Lung (tissue), 12 donors: ENCODE results near the gene UBASH3B. TPM values are rescaled to one million over a fixed set of nuclear protein-coding genes. Genes with fewer than 3 reads are reported as not detected.

Experiments
- ATAC-seq: fragments of 200-7000 bp; cut with Tn5 transposase; one replicate; pipeline ENCODE4 v1.9.1; 2020; ENCODE audit warnings: moderate number of reproducible peaks; ENCODE audit not compliant: insufficient read depth, low FRiP score
- DNase-seq, 3 donors: peaks; one replicate each; pipeline ENCODE4 v3.0.0-alpha.2; 2013 to 2017
- H3K27ac ChIP-seq, 2 donors: one replicate each; pipeline ENCODE4 v1.5.1; 2013; ENCODE audit warnings: mild to moderate bottlenecking in 2 of 2, moderate library complexity in 2 of 2, control low read depth in 1 of 2, inconsistent platforms in 1 of 2, low read depth in 1 of 2, low read length in 1 of 2
- H3K27me3 ChIP-seq, 3 donors: one replicate each; pipeline ENCODE4 v1.5.1; 2013; ENCODE audit warnings: low read length in 2 of 3; ENCODE audit not compliant: control insufficient read depth in 3 of 3, insufficient read depth in 3 of 3
- H3K36me3 ChIP-seq, 4 donors: one replicate each; pipeline ENCODE4 v1.5.1; 2013; ENCODE audit warnings: low read length in 4 of 4, mild to moderate bottlenecking in 1 of 4, moderate library complexity in 1 of 4; ENCODE audit not compliant: control insufficient read depth in 4 of 4, insufficient read depth in 4 of 4
- H3K4me1 ChIP-seq, 5 donors: one replicate each; pipeline ENCODE4 v1.5.1; 2013; ENCODE audit warnings: low read length in 5 of 5, mild to moderate bottlenecking in 2 of 5, moderate library complexity in 1 of 5; ENCODE audit not compliant: control insufficient read depth in 5 of 5, insufficient read depth in 5 of 5
- H3K4me3 ChIP-seq: one replicate; pipeline ENCODE4 v1.5.1; 2013; ENCODE audit warnings: mild to moderate bottlenecking, control low read depth, moderate library complexity
- H3K9ac ChIP-seq, 2 donors: one replicate each; pipeline ENCODE4 v1.5.1; 2013; ENCODE audit warnings: low read length in 2 of 2, control low read depth in 1 of 2; ENCODE audit not compliant: insufficient read depth in 1 of 2
- H3K9me3 ChIP-seq, 4 donors: one replicate each; pipeline ENCODE4 v1.5.1; 2013; ENCODE audit warnings: low read length in 3 of 4, mild to moderate bottlenecking in 1 of 4, moderate library complexity in 1 of 4; ENCODE audit not compliant: control insufficient read depth in 4 of 4, insufficient read depth in 3 of 4
- WGBS, 2 donors: extraction: QIAGEN DNeasy Blood & Tissue Kit; methylation state at CpG; one replicate each; pipeline ENCODE4 v1.1.7; 2013; 5-methylcytosine and 5-hydroxymethylcytosine counted together
- polyA plus RNA-seq, 2 donors: library from polyadenylated mRNA; stranded (reverse); fragments of 200-250 nt; gene quantifications; one replicate each; pipeline ENCODE4 v1.2.1, GENCODE V29; 2013
- total RNA-seq, 2 donors: library from RNA; depleted of rRNA in 1 of 2; stranded (reverse); fragments of >200 nt in 1 of 2; gene quantifications; one replicate each; pipeline ENCODE4 v1.2.1, GENCODE V29; 2014 to 2021
- TF ChIP-seq, protein P1 (sequence below): IDR thresholded peaks from 2 replicates; pipeline ENCODE4 v1.5.1; 2012; ENCODE audit warnings: mild to moderate bottlenecking; ENCODE audit errors: control extremely low read depth, extremely low read depth
- donor health status: control.
- donor health status: control.
- donor health status: Bipolar disorder and iron deficiency.
- donor health status: healthy.
- donor health status: DM: yes; HTN: yes; CAD: no.

UBASH3B gene
- total and polyA plus RNA-seq, 4 donors: 5.8 to 51.2 (median 12.4) TPM

DNA sequence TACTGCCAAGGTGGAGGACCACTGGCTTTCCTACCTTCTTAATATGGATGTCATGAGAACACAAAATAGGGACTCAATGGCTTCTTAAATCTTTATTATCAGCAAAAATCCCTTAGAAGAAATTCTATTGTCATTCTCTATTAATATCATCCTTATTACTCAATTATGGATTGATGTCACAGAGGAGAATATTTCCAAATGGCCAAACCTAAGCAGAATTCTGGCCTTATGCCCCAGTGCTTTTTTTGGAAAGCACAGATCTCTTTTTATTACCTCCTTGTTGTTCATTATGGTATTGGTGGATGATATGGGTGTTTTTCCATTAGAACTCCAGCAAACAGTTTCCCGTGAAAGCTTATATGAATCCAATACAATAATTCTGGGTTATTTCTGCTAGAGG lies 192.7 kb downstream of the UBASH3B start:
- H3K27ac ChIP-seq: no peak overlapping the region
- H3K27me3 ChIP-seq: no peaks in the 10 kb centered on the region
- H3K4me1 ChIP-seq: peaks cover 0 to 4% (median 0%) of the 10 kb centered on the region in 5 donors
- DNase-seq (no peak), ATAC-seq (no peak)
- WGBS, 2 donors: 94 to 98% methylated on average over 1 of the region's 1 CpG
- no peak overlapping the region for H3K9ac ChIP-seq
- no peaks in the 10 kb centered on the region for H3K9me3 ChIP-seq
- no peak overlapping the region for H3K4me3 ChIP-seq
- H3K36me3 ChIP-seq: no peaks in the 10 kb centered on the region
- TF ChIP-seq, protein P1, sequence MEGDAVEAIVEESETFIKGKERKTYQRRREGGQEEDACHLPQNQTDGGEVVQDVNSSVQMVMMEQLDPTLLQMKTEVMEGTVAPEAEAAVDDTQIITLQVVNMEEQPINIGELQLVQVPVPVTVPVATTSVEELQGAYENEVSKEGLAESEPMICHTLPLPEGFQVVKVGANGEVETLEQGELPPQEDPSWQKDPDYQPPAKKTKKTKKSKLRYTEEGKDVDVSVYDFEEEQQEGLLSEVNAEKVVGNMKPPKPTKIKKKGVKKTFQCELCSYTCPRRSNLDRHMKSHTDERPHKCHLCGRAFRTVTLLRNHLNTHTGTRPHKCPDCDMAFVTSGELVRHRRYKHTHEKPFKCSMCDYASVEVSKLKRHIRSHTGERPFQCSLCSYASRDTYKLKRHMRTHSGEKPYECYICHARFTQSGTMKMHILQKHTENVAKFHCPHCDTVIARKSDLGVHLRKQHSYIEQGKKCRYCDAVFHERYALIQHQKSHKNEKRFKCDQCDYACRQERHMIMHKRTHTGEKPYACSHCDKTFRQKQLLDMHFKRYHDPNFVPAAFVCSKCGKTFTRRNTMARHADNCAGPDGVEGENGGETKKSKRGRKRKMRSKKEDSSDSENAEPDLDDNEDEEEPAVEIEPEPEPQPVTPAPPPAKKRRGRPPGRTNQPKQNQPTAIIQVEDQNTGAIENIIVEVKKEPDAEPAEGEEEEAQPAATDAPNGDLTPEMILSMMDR: no peak

DNA sequence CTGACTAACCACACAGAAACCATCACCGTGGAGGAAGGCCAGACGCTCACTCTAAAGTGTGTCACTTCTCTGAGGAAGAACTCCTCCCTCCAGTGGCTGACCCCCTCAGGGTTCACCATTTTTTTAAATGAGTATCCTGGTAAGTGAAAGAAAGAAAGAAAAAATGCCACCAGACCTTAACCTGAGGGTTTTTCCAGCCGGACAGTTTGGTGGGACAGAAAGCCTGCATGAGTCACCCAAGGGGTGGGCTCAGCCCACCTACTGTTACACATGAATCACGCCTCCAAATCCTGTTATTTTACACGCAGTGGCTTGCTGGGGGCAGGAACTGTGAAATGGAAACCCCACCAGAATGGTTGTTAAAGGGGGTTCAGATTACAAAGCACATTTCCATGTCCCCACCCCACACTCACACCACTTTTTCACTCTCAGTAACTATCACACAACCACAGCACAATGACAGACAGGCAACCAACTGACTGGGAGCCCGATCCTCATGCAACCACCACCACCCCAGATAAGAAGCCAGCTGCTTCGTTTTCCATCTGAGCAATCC lies 194.6 kb downstream of the UBASH3B start:
- Histone ChIP-seq H3K36me3 (no peaks in the 10 kb centered on the region), H3K4me1 (peaks cover 0 to 4% (median 0%) of the 10 kb centered on the region in 5 donors), H3K4me3 (no peak overlapping the region), H3K9ac (no peak overlapping the region), H3K27ac (no peak overlapping the region), H3K27me3 (no peaks in the 10 kb centered on the region), H3K9me3 (no peaks in the 10 kb centered on the region)
- TF ChIP-seq, protein P1: no peak
- ATAC-seq (no peak), DNase-seq (peak in 1 of 3 donors; percentile 13)
- WGBS, 2 donors: 60 to 66% methylated on average over 7 of the region's 7 CpGs

DNA sequence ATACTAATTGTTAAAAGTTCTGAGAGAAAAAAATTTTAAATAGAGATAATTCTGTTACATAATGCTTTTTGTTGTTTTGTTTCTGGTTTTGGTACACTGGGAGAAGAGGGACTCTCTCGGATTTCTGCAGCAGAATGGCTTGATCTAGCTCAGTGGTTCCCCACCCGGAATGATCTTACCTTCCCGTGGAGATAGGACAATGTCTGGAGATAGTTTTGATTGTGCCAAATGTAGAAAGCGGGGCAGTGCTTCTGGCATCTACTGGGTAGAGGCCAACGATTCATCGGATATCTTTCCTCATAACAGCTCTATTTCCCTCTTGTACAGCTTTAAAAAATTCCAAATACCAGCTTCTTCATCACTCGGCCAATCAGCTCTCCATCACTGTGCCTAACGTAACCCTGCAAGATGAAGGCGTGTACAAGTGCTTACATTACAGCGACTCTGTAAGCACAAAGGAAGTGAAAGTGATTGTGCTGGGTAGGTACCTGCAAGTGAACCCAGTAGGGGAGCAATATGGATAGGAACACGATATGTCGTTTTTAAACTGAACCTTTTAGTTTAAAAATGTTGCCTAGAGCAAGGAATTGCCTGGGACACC lies 195.9 kb downstream of the UBASH3B start:
- H3K36me3 ChIP-seq: no peaks in the 10 kb centered on the region
- no peak overlapping the region for H3K4me3 ChIP-seq
- H3K27ac ChIP-seq: no peak overlapping the region
- TF ChIP-seq, protein P1: no peak
- no peak overlapping the region for H3K9ac ChIP-seq
- peaks cover 0 to 4% (median 0%) of the 10 kb centered on the region in 5 donors for H3K4me1 ChIP-seq
- no peaks in the 10 kb centered on the region for H3K27me3 ChIP-seq
- DNase-seq (peak in 1 of 3 donors; percentile 12), ATAC-seq (no peak)
- 66 to 75% methylated on average over 12 of the region's 12 CpGs for WGBS, 2 donors
- no peaks in the 10 kb centered on the region for H3K9me3 ChIP-seq
